HEK293 (cell line): ENCODE results near the gene WWC1.

Source experiments
- CTCF ChIA-PET: fragments of 350-600 bp; formaldehyde crosslinking; extraction: SDS; loops from one replicate; lab custom pipeline; 2021; ENCODE audit warnings: antibody characterized with exemption; lab: Yijun Ruan, JAX
- POLR2A ChIA-PET: fragments of 300-600 bp; formaldehyde crosslinking; extraction: SDS; loops from one replicate; lab custom pipeline; 2020; ENCODE audit warnings: antibody characterized with exemption, inconsistent platforms; lab: Yijun Ruan, JAX
- H3K27ac ChIP-seq: fragments of 200-500 bp; sonication (Bioruptor generic); 2 replicates; pipeline ENCODE4 v1.5.1; 2014; ENCODE audit warnings: low read depth, low read length, control low read depth, inconsistent platforms; ENCODE audit errors: extremely low read depth
- H3K36me3 ChIP-seq, 2 experiments: fragments of 200-500 bp in 1 of 2; sonication (Bioruptor generic) in 1 of 2; 1 replicate in 1 of 2; 2 replicates in 1 of 2; pipeline ENCODE4 v1.5.1; 2014 to 2017; ENCODE audit warnings: inconsistent platforms in 2 of 2, low read length in 2 of 2; ENCODE audit not compliant: control insufficient read depth in 2 of 2, insufficient read depth in 1 of 2
- H3K4me1 ChIP-seq: fragments of 200-500 bp; sonication (Bioruptor generic); 2 replicates; pipeline ENCODE4 v1.5.1; 2014; ENCODE audit warnings: mild to moderate bottlenecking, low read length, inconsistent platforms; ENCODE audit not compliant: control insufficient read depth, insufficient read depth
- H3K4me3 ChIP-seq: 2 replicates; pipeline ENCODE4 v1.5.1; 2011; ENCODE audit warnings: low read depth, mild to moderate bottlenecking, control low read depth, low read length, moderate library complexity
- H3K9me3 ChIP-seq: fragments of 200-500 bp; sonication (Bioruptor generic); 2 replicates; pipeline ENCODE4 v1.5.1; 2014; ENCODE audit warnings: low read depth, low read length, inconsistent platforms; ENCODE audit not compliant: control insufficient read depth, insufficient read depth
- AEBP2 ChIP-seq: fragments of 450-650 bp; formaldehyde crosslinking; IDR thresholded peaks from 2 replicates; pipeline ENCODE4 v1.5.1; 2016; ENCODE audit warnings: missing biosample characterization, missing genetic modification characterization, borderline replicate concordance
- GLIS2 ChIP-seq: fragments of 450-650 bp; formaldehyde crosslinking; IDR thresholded peaks from 2 replicates; pipeline ENCODE4 v1.5.1; 2016; ENCODE audit warnings: missing biosample characterization, missing genetic modification characterization
- PRDM10 ChIP-seq: fragments of 450-650 bp; formaldehyde crosslinking; IDR thresholded peaks from 2 replicates; pipeline ENCODE4 v1.5.1; 2016; ENCODE audit warnings: missing biosample characterization, missing genetic modification characterization
- SCRT2 ChIP-seq: fragments of 450-650 bp; formaldehyde crosslinking; IDR thresholded peaks from 2 replicates; pipeline ENCODE4 v1.5.1; 2016; ENCODE audit warnings: missing biosample characterization, missing genetic modification characterization
- WT1 ChIP-seq: fragments of 450-650 bp; formaldehyde crosslinking; IDR thresholded peaks from 2 replicates; pipeline ENCODE4 v1.5.1; 2016; ENCODE audit warnings: missing biosample characterization, missing genetic modification characterization
- ZBTB17 ChIP-seq: fragments of 450-650 bp; formaldehyde crosslinking; IDR thresholded peaks from 2 replicates; pipeline ENCODE4 v1.5.1; 2016; ENCODE audit warnings: missing biosample characterization, missing genetic modification characterization
- ZBTB20 ChIP-seq: fragments of 450-650 bp; formaldehyde crosslinking; IDR thresholded peaks from 2 replicates; pipeline ENCODE4 v1.5.1; 2016; ENCODE audit warnings: missing biosample characterization, missing genetic modification characterization
- ZBTB6 ChIP-seq: fragments of 450-650 bp; formaldehyde crosslinking; IDR thresholded peaks from 2 replicates; pipeline ENCODE4 v1.5.1; 2017; ENCODE audit warnings: missing biosample characterization, missing genetic modification characterization
- ZNF112 ChIP-seq: fragments of 450-650 bp; formaldehyde crosslinking; IDR thresholded peaks from 2 replicates; pipeline ENCODE4 v1.5.0; 2017; ENCODE audit warnings: missing biosample characterization, missing genetic modification characterization
- ZNF155 ChIP-seq: fragments of 450-650 bp; formaldehyde crosslinking; IDR thresholded peaks from 2 replicates; pipeline ENCODE4 v1.5.1; 2016; ENCODE audit warnings: missing biosample characterization, missing genetic modification characterization
- ZNF2 ChIP-seq: fragments of 450-650 bp; formaldehyde crosslinking; IDR thresholded peaks from 2 replicates; pipeline ENCODE4 v1.5.1; 2016; ENCODE audit warnings: missing biosample characterization, missing genetic modification characterization
- ZNF202 ChIP-seq: fragments of 450-650 bp; formaldehyde crosslinking; IDR thresholded peaks from 2 replicates; pipeline ENCODE4 v1.5.1; 2016; ENCODE audit warnings: missing biosample characterization, missing genetic modification characterization, borderline replicate concordance
- ZNF23 ChIP-seq: fragments of 450-650 bp; formaldehyde crosslinking; IDR thresholded peaks from 2 replicates; pipeline ENCODE4 v1.5.1; 2016; ENCODE audit warnings: missing biosample characterization, missing genetic modification characterization, borderline replicate concordance
- ZNF366 ChIP-seq: fragments of 450-650 bp; formaldehyde crosslinking; conservative IDR thresholded peaks from 2 replicates; pipeline ENCODE4 v1.5.1; 2016; ENCODE audit warnings: missing biosample characterization, missing genetic modification characterization
- ZNF555 ChIP-seq: fragments of 450-650 bp; formaldehyde crosslinking; conservative IDR thresholded peaks from 2 replicates; pipeline ENCODE4 v1.5.1; 2017; ENCODE audit warnings: missing biosample characterization, mild to moderate bottlenecking, missing genetic modification characterization, inconsistent platforms
- ZNF76 ChIP-seq: fragments of 450-650 bp; formaldehyde crosslinking; IDR thresholded peaks from 2 replicates; pipeline ENCODE4; 2016; ENCODE audit warnings: low read depth, missing biosample characterization, missing genetic modification characterization, borderline replicate concordance
- ZNF785 ChIP-seq: fragments of 450-650 bp; formaldehyde crosslinking; IDR thresholded peaks from 2 replicates; pipeline ENCODE4 v1.5.1; 2016; ENCODE audit warnings: missing biosample characterization, missing genetic modification characterization
- TF ChIP-seq, protein P1 (sequence below): fragments of 450-650 bp; formaldehyde crosslinking; IDR thresholded peaks from 2 replicates; pipeline ENCODE4 v1.5.1; 2016; ENCODE audit warnings: missing biosample characterization, missing genetic modification characterization
- TF ChIP-seq, protein P2 (sequence below): fragments of 450-650 bp; formaldehyde crosslinking; IDR thresholded peaks from 2 replicates; pipeline ENCODE4 v1.5.1; 2017; ENCODE audit warnings: missing biosample characterization, missing genetic modification characterization

The WWC1 gene

GRCh38 chr5:168328814-168329213, 37.4 kb downstream of the WWC1 start (continued):
- TF ChIP-seq ZBTB6 (tag by site-specific recombination) (no peak), ZBTB20 (tag by site-specific recombination) (no peak), ZNF2 (tag by site-specific recombination) (0 out of 2 replicates have a peak, but pooled peaks have one; percentile 21), ZNF23 (tag by site-specific recombination) (no peak), PRDM10 (tag by site-specific recombination) (peak; percentile 99), ZNF155 (tag by site-specific recombination) (no peak), ZNF76 (tag by site-specific recombination) (no peak), GLIS2 (tag by site-specific recombination) (no peak), SCRT2 (tag by site-specific recombination) (peak; percentile 86), ZBTB17 (tag by site-specific recombination) (peak; percentile 29; the same call in 1 of the 2 replicates), ZNF112 (tag by site-specific recombination) (no peak), ZNF785 (no peak)
- TF ChIP-seq, protein P1, sequence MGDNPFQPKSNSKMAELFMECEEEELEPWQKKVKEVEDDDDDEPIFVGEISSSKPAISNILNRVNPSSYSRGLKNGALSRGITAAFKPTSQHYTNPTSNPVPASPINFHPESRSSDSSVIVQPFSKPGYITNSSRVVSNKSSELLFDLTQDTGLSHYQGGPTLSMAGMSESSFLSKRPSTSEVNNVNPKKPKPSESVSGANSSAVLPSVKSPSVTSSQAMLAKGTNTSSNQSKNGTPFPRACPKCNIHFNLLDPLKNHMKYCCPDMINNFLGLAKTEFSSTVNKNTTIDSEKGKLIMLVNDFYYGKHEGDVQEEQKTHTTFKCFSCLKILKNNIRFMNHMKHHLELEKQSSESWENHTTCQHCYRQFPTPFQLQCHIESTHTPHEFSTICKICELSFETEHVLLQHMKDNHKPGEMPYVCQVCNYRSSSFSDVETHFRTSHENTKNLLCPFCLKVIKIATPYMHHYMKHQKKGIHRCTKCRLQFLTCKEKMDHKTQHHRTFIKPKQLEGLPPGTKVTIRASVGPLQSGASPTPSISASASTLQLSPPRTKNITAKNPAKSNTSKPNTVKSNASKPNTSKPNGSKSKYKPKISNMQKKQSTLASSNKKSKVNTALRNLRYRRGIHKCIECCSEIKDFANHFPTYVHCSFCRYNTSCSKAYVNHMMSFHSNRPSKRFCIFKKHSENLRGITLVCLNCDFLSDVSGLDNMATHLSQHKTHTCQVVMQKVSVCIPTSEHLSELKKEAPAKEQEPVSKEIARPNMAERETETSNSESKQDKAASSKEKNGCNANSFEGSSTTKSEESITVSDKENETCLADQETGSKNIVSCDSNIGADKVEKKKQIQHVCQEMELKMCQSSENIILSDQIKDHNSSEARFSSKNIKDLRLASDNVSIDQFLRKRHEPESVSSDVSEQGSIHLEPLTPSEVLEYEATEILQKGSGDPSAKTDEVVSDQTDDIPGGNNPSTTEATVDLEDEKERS (tag by site-specific recombination), result no peak

GRCh38 chr5:168329302-168329701, 37.9 kb downstream of the WWC1 start:
- H3K27ac ChIP-seq, result no peak overlapping the region
- H3K36me3 ChIP-seq, result no peaks in the 10 kb centered on the region
- H3K9me3 ChIP-seq, result no peaks in the 10 kb centered on the region
- H3K4me3 ChIP-seq, result no peak overlapping the region
- 0 out of 2 replicates have a peak, but pooled peaks have one; percentile 15 for TF ChIP-seq ZNF366 (tag by site-specific recombination)
- TF ChIP-seq ZNF202 (tag by site-specific recombination), result no peak
- TF ChIP-seq, protein P2, sequence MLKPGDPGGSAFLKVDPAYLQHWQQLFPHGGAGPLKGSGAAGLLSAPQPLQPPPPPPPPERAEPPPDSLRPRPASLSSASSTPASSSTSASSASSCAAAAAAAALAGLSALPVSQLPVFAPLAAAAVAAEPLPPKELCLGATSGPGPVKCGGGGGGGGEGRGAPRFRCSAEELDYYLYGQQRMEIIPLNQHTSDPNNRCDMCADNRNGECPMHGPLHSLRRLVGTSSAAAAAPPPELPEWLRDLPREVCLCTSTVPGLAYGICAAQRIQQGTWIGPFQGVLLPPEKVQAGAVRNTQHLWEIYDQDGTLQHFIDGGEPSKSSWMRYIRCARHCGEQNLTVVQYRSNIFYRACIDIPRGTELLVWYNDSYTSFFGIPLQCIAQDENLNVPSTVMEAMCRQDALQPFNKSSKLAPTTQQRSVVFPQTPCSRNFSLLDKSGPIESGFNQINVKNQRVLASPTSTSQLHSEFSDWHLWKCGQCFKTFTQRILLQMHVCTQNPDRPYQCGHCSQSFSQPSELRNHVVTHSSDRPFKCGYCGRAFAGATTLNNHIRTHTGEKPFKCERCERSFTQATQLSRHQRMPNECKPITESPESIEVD (tag by site-specific recombination), result 0 out of 2 replicates have a peak, but pooled peaks have one; percentile 25
- TF ChIP-seq WT1 (tag by site-specific recombination), result peak; percentile 59
- TF ChIP-seq ZNF555 (tag by site-specific recombination), result no peak
- TF ChIP-seq AEBP2 (tag by site-specific recombination), result no peak
- no peak for TF ChIP-seq GLIS2 (tag by site-specific recombination)
- ChIA-PET CTCF (interaction anchor here (0.8 to 1.1 kb wide), 3 partner anchors 11 to 61 kb away, joined by 3 to 4 read pairs (median 3); no protein-coding TSS in a partner anchor), POLR2A (interaction anchor here (1.7 kb wide), 1 partner anchor 11 kb away, joined by 7 read pairs; no protein-coding TSS in a partner anchor)
- peaks cover 15% of the 10 kb centered on the region for H3K4me1 ChIP-seq
